T follicular helper cell (primary cell): ENCODE results near the gene CLIP1.

Source experiments
- DNase-seq: peaks from one replicate; pipeline ENCODE4 v3.0.0-alpha.2; 2020; ENCODE audit warnings: low read depth

The CLIP1 gene

GRCh38 chr12:122250047-122250446, 172.4 kb downstream of the CLIP1 start:
- DNase-seq = no peak

DNA sequence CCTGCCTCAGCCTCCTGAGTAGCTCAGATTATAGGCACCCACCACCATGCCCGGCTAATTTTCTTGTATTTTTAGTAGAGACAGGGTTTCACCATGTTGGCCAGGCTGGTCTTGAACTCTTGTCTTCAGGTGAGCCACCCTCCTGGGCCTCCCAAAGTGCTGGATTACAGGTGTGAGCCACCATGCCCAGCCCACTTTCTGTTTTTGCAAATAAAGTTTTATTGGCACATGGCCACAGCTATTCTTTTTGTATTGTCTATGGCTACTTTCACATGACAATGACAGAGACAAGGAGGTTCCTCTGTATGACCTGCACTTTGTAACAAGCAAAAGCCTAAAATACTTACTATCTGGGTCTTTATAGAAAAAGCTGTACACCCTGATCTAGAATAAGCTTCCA, 176.9 kb downstream of the CLIP1 start:
- no peak for DNase-seq

DNA sequence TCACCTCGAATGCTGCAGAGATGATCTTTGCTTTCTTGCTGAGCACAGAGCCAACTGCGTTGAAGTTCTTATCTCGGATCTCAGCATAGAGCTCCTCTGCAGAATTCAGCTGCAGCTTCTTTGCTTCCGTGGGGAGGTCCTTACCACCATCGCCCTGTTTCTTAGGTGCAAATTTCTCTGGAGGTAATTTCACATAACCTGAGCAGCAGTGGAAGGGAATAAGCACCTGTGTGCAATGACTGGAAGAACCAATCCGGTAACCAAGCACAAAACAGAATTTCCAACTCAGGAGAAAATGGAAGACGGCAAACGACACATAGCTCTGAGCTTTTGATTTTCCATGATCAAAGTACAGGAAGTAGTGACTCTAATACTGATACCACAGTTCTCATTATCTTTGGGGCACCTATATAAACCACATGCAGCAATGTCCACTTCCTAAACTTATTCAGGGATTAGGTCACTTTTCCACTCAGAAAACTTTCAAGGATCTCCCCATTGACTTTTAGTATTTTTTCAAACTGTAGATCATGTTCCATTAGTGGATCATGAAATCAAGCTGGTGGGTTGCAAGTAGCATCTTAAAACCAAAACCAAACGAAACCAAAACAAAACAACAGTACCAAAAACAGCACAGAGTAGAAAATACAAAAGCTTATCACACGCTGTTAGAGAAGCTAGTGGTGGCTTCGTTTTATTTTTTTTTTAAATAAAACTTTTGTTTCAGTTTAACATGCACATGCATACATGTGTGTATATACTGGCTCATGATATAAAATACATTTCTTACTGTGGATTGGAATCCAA, 177.7 kb downstream of the CLIP1 start:
- DNase-seq = no peak

- no peak for DNase-seq
Observed at GRCh38 chr12:122243965-122244364, 178.5 kb downstream of the CLIP1 start.

- no peak for DNase-seq
Observed at GRCh38 chr12:122238861-122239260, 183.6 kb downstream of the CLIP1 start.

DNA sequence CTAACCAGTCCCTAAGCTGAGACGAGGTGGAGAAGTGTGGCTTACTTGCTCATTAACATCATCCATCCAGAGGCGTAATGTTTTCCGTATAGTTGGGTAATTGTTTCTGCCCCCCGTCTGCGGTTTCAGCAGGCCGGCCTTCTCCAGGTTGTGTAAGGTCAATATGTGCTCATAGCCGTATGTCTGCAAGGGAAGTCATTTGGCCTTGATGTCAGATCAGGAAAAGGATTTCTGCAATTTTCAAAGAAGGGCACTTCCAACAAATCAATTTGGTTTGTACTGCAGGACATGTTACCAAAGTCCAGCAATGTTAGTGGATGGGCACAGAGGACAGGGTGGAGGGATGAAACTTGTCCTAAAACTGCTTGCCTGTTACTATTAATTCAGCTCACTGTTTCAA, 186.7 kb downstream of the CLIP1 start:
- DNase-seq = no peak

DNA sequence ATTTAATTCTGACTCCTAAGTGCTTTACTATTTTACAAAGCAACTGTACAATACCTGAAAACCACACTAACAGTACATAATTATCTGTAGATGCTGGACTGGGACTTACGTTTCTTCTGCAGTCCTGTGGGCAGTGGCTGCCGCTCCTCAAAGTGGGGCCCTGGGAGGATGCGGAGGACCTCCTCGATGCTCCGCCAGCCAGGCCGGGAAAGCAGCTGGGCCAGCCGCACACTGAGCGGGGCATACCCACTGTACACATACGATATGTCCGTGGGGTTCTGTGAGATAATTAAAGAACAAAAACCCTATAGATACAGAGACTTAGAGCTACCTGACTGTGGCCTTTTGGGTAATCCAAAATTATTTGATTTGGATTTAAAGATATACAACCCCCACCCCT, 189.8 kb downstream of the CLIP1 start:
- DNase-seq = no peak

DNA sequence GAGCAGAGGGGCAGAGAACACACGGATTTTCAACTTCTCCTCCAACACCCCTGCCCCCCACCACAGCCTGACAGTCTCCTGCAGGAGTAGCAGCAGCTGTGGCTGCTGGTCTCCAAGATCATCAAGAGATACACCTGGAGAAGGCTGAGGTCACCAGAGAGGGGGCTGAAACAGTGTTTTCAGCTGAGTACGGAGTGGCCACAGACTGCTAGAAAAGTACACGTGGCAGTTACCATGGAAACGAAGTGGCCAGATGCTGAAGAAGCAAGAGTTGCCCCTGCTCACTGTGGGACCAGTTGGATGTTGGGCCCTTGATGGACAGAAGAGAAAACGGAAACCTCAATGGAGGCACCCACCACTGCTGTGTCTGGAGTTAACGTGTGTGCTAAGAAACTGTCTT, 191.7 kb downstream of the CLIP1 start:
- no peak for DNase-seq

- no peak for DNase-seq
Observed at GRCh38 chr12:122228092-122228491, 194.4 kb downstream of the CLIP1 start.

DNA sequence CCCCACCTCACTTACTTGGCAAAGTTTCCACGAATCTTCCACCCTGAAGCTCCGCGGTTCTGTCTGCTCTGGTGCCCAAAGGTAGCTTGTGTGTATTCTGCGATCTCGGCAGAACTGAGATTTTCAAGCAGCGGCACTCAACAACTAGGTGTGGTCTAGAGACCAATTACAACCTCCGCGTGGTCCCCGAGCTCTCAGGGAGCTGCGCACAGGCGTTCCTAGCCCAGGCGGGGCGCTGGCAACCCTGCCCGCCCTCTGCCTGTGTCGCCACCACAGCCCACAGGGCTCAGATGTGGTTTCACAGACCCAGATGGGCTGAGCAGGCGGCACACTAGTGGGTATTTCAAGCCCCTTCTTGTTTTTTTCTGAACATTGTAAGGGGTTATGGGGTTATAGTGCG, 195.1 kb downstream of the CLIP1 start:
- no peak for DNase-seq

- no peak for DNase-seq
Observed at GRCh38 chr12:122226366-122227125, 195.9 kb downstream of the CLIP1 start.

GRCh38 chr12:122225683-122226365, 196.6 kb downstream of the CLIP1 start, which contains the start of gene DIABLO:
TSS of gene DIABLO (minus strand) at chr12:122226052. CDS start at chr12:122226014, 38 bp downstream.
- DNase-seq = peak; percentile 100
